ENCODE measurements around the gene GADD45G.

GADD45G gene

GRCh38 chr9:89604729-89605464, at the start of gene GADD45G:
TSS of gene GADD45G (plus strand) at chr9:89605012. CDS start at chr9:89605122, 110 bp downstream.
- peak; percentile 71 for DNase-seq (ENCODE audit: low read depth in 2 of 2)

GRCh38 chr9:89555036-89555415, 49.8 kb upstream of the GADD45G start:
- no peak for DNase-seq (ENCODE audit: low read depth in 2 of 2)

GRCh38 chr9:89555451-89556375, 49.1 kb upstream of the GADD45G start:
- DNase-seq (ENCODE audit: low read depth in 2 of 2), result no peak

- DNase-seq (ENCODE audit: low read depth in 2 of 2), result no peak
Measured at GRCh38 chr9:89558196-89558899, 46.5 kb upstream of the GADD45G start.

GRCh38 chr9:89558948-89559347, 45.9 kb upstream of the GADD45G start:
- DNase-seq (ENCODE audit: low read depth in 2 of 2), result no peak

GRCh38 chr9:89562186-89562814, 42.5 kb upstream of the GADD45G start:
- no peak for DNase-seq (ENCODE audit: low read depth in 2 of 2)

GRCh38 chr9:89563571-89564345, 41.1 kb upstream of the GADD45G start:
- DNase-seq (ENCODE audit: low read depth in 2 of 2), result no peak

GRCh38 chr9:89564346-89564878, 40.4 kb upstream of the GADD45G start:
- DNase-seq (ENCODE audit: low read depth in 2 of 2), result no peak

- no peak for DNase-seq (ENCODE audit: low read depth in 2 of 2)
Measured at GRCh38 chr9:89567649-89568048, 37.2 kb upstream of the GADD45G start.

GRCh38 chr9:89574309-89574708, 30.5 kb upstream of the GADD45G start:
- DNase-seq (ENCODE audit: low read depth in 2 of 2), result no peak

GRCh38 chr9:89576404-89576839, 28.4 kb upstream of the GADD45G start:
- peak in 1 of 2 donors; percentile 16 for DNase-seq (ENCODE audit: low read depth in 2 of 2)

- DNase-seq (ENCODE audit: low read depth in 2 of 2), result no peak
Measured at GRCh38 chr9:89577363-89577762, 27.4 kb upstream of the GADD45G start.

GRCh38 chr9:89579741-89580385, 24.9 kb upstream of the GADD45G start:
- DNase-seq (ENCODE audit: low read depth in 2 of 2), result no peak

GRCh38 chr9:89586311-89586710, 18.5 kb upstream of the GADD45G start:
- no peak for DNase-seq (ENCODE audit: low read depth in 2 of 2)

- no peak for DNase-seq (ENCODE audit: low read depth in 2 of 2)
Measured at GRCh38 chr9:89588271-89588879, 16.4 kb upstream of the GADD45G start.

- DNase-seq (ENCODE audit: low read depth in 2 of 2), result no peak
Measured at GRCh38 chr9:89590415-89590814, 14.4 kb upstream of the GADD45G start.

- no peak for DNase-seq (ENCODE audit: low read depth in 2 of 2)
Measured at GRCh38 chr9:89591274-89592212, 13.3 kb upstream of the GADD45G start.

- DNase-seq (ENCODE audit: low read depth in 2 of 2), result no peak
Measured at GRCh38 chr9:89592213-89592815, 12.5 kb upstream of the GADD45G start.
